HL-60 (cell line): ENCODE results near the gene CCL19.

Experiments
- DNase-seq, 2 experiments: peaks; one replicate each; pipeline ENCODE4 v3.0.0-alpha.2; 2010 to 2020; ENCODE audit warnings: low read depth in 1 of 2, low spot score in 1 of 2
- H3K27ac ChIP-seq: fragments of 250-450 bp; sonication (Bioruptor Pico); replicated peaks from 2 replicates; pipeline ENCODE4 v1.5.1; 2020; ENCODE audit warnings: mild to moderate bottlenecking, moderate library complexity
- H3K27me3 ChIP-seq: fragments of 250-450 bp; sonication (Bioruptor Pico); 2 replicates; pipeline ENCODE4 v1.5.1; 2021; ENCODE audit warnings: mild to moderate bottlenecking, moderate library complexity; ENCODE audit not compliant: insufficient read depth, poor library complexity, severe bottlenecking
- H3K4me3 ChIP-seq: replicated peaks from 2 replicates; pipeline ENCODE4 v1.5.1; 2011; ENCODE audit warnings: mild to moderate bottlenecking, control low read depth, low read length; ENCODE audit not compliant: insufficient read depth
- CTCF ChIP-seq: IDR thresholded peaks from one replicate; pipeline ENCODE4 v1.5.1; 2011; ENCODE audit warnings: low read length, control low read depth, inconsistent platforms; ENCODE audit not compliant: insufficient read depth
- GABPA ChIP-seq: IDR thresholded peaks from 2 replicates; pipeline ENCODE4 v1.6.1; 2012; ENCODE audit warnings: low read depth
- POLR2AphosphoS5 ChIP-seq: IDR thresholded peaks from 2 replicates; pipeline ENCODE4 v1.6.1; 2012; ENCODE audit warnings: low read depth
- REST ChIP-seq: IDR thresholded peaks from 2 replicates; pipeline ENCODE4 v1.6.1; 2012; ENCODE audit warnings: low read depth; ENCODE audit not compliant: insufficient replicate concordance
- SPI1 ChIP-seq: IDR thresholded peaks from 2 replicates; pipeline ENCODE4 v1.6.1; 2012; ENCODE audit warnings: low read depth, mild to moderate bottlenecking, borderline replicate concordance

CCL19 gene

GRCh38 chr9:34689512-34689911, 1.6 kb downstream of the CCL19 start:
- no peak for DNase-seq
- TF ChIP-seq POLR2AphosphoS5 = no peak
- TF ChIP-seq GABPA = no peak
- TF ChIP-seq CTCF = no peak
- TF ChIP-seq REST = no peak
- TF ChIP-seq SPI1 = no peak
- H3K27ac ChIP-seq = no peak overlapping the region
- no peak overlapping the region for H3K4me3 ChIP-seq
- H3K27me3 ChIP-seq = no peaks in the 10 kb centered on the region

- Histone ChIP-seq H3K27me3 (no peaks in the 10 kb centered on the region), H3K27ac (no peak overlapping the region), H3K4me3 (no peak overlapping the region)
- no peak for DNase-seq
- no peak for TF ChIP-seq SPI1
- no peak for TF ChIP-seq GABPA
- TF ChIP-seq REST = no peak
- TF ChIP-seq CTCF = no peak
- no peak for TF ChIP-seq POLR2AphosphoS5
Measured at GRCh38 chr9:34689116-34689470, 2.0 kb downstream of the CCL19 start.

GRCh38 chr9:34688329-34689115, 2.6 kb downstream of the CCL19 start:
- no peak for DNase-seq
- H3K4me3 ChIP-seq = no peak overlapping the region
- H3K27me3 ChIP-seq = no peaks in the 10 kb centered on the region
- H3K27ac ChIP-seq = no peak overlapping the region
- no peak for TF ChIP-seq REST
- TF ChIP-seq GABPA = no peak
- no peak for TF ChIP-seq CTCF
- TF ChIP-seq POLR2AphosphoS5 = no peak
- no peak for TF ChIP-seq SPI1
